Stomach smooth muscle (tissue), 2 donors: Measurements from ENCODE around the gene USP19.

Experiments used
- H3K27ac ChIP-seq: one replicate; pipeline ENCODE4 v1.7.0; 2013; ENCODE audit warnings: mild to moderate bottlenecking, low read length, inconsistent platforms
- H3K27me3 ChIP-seq, 2 donors: one replicate each; pipeline ENCODE4 v1.7.0; 2013; ENCODE audit warnings: low read length in 2 of 2; ENCODE audit not compliant: insufficient read depth in 2 of 2, control insufficient read depth in 1 of 2
- H3K36me3 ChIP-seq, 2 donors: one replicate each; pipeline ENCODE4 v1.7.0; 2013; ENCODE audit warnings: low read length in 2 of 2; ENCODE audit not compliant: control insufficient read depth in 2 of 2, insufficient read depth in 2 of 2
- H3K4me1 ChIP-seq: one replicate; pipeline ENCODE4 v1.7.0; 2013; ENCODE audit warnings: low read length; ENCODE audit not compliant: control insufficient read depth, insufficient read depth
- H3K4me3 ChIP-seq, 2 donors: one replicate each; pipeline ENCODE4 v1.7.0; 2013; ENCODE audit warnings: low read length in 2 of 2
- H3K9ac ChIP-seq, 2 donors: one replicate each; pipeline ENCODE4 v1.7.0; 2013; ENCODE audit warnings: low read length in 2 of 2, mild to moderate bottlenecking in 1 of 2
- H3K9me3 ChIP-seq, 2 donors: one replicate each; pipeline ENCODE4 v1.7.0; 2013; ENCODE audit warnings: low read length in 2 of 2; ENCODE audit not compliant: control insufficient read depth in 2 of 2
- donor health status: healthy.
- donor health status: Pancreatic carcinoma.

USP19 gene

GRCh38 chr3:49120096-49120437, 556 bp downstream of the USP19 start:
- peak overlapping the region; percentile 92 to 99 for H3K4me3 ChIP-seq
- H3K4me1 ChIP-seq: peaks cover 22% of the 10 kb centered on the region
- peak overlapping the region; percentile 97 to 99 for H3K9ac ChIP-seq
- H3K36me3 ChIP-seq: peaks cover 63 to 67% of the 10 kb centered on the region in 2 donors
- H3K9me3 ChIP-seq: no peaks in the 10 kb centered on the region
- H3K27me3 ChIP-seq: no peaks in the 10 kb centered on the region
- H3K27ac ChIP-seq: peak overlapping the region; percentile 97

GRCh38 chr3:49119439-49119838, 1.2 kb downstream of the USP19 start:
- no peaks in the 10 kb centered on the region for H3K27me3 ChIP-seq
- H3K27ac ChIP-seq: peak overlapping the region; percentile 97
- peak overlapping the region; percentile 97 to 99 for H3K9ac ChIP-seq

GRCh38 chr3:49119036-49119435, 1.6 kb downstream of the USP19 start:
- Histone ChIP-seq H3K9me3 (no peaks in the 10 kb centered on the region), H3K27me3 (no peaks in the 10 kb centered on the region), H3K27ac (peak overlapping the region; percentile 97), H3K9ac (peak overlapping the region; percentile 97 to 99), H3K4me3 (peak overlapping the region; percentile 92 to 99), H3K4me1 (peaks cover 22% of the 10 kb centered on the region), H3K36me3 (peaks cover 63 to 67% of the 10 kb centered on the region in 2 donors)

More at GRCh38 chr3:49119439-49119838, 1.2 kb downstream of the USP19 start:
- peak overlapping the region; percentile 92 to 99 for H3K4me3 ChIP-seq
- peaks cover 22% of the 10 kb centered on the region for H3K4me1 ChIP-seq
- H3K9me3 ChIP-seq: no peaks in the 10 kb centered on the region
- peaks cover 63 to 67% of the 10 kb centered on the region in 2 donors for H3K36me3 ChIP-seq

GRCh38 chr3:49112262-49112661, 8.4 kb downstream of the USP19 start:
- Histone ChIP-seq H3K4me3 (no peak overlapping the region), H3K9ac (no peak overlapping the region), H3K36me3 (peaks cover 88% of the 10 kb centered on the region in 2 donors), H3K27me3 (no peaks in the 10 kb centered on the region), H3K4me1 (no peaks in the 10 kb centered on the region), H3K9me3 (no peaks in the 10 kb centered on the region), H3K27ac (no peak overlapping the region)

DNA sequence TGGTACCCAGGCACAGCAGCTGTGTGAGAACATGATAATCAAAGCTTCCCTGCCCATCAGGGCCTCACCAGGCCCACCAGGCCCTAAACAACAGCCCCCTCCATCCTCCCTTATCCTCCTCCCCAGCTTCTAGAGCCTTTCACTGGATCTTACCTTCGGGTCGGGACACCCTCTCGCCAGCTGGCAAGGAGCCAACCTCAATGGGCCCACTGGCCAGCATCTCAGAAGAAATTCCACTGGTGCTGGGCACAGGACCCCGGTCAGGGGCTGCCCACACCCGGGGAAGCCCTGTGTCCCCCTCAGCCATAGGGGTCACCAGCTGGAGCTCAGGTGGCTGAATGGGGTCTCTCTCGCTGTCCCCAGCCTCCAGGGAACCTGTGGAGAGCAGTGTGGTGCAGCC, 9.3 kb downstream of the USP19 start:
- no peak overlapping the region for H3K27ac ChIP-seq
- H3K4me3 ChIP-seq: no peak overlapping the region
- H3K9me3 ChIP-seq: no peaks in the 10 kb centered on the region
- no peak overlapping the region for H3K9ac ChIP-seq
- no peaks in the 10 kb centered on the region for H3K4me1 ChIP-seq
- no peaks in the 10 kb centered on the region for H3K27me3 ChIP-seq
- H3K36me3 ChIP-seq: peaks cover 80 to 82% of the 10 kb centered on the region in 2 donors

DNA sequence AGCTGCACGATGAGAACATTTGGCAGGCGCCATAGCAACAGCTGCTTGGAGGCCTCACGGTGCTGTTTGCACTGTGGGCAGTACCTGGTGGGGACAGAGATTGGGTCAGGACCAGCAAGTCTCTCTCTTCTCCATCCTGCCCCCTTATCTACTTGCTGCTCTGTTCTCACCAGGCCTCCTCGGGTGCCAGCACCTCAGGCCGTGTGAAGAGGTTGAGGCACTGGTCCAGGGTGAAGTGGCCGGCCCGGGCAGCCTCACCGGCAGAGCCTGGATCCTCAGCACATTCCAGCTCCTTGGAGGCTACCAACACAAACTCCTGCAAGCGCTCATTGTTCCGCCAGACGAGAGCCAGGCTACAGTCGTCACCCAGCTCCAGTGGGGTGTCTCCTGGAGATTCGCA, 9.8 kb downstream of the USP19 start:
- Histone ChIP-seq H3K27me3 (no peaks in the 10 kb centered on the region), H3K9me3 (no peaks in the 10 kb centered on the region)

GRCh38 chr3:49108346-49108745, 12.3 kb downstream of the USP19 start:
- Histone ChIP-seq H3K4me1 (peaks cover 15% of the 10 kb centered on the region), H3K9me3 (no peaks in the 10 kb centered on the region), H3K27ac (no peak overlapping the region), H3K9ac (no peak overlapping the region), H3K36me3 (peaks cover 52 to 55% of the 10 kb centered on the region in 2 donors), H3K27me3 (no peaks in the 10 kb centered on the region), H3K4me3 (no peak overlapping the region)

More for the DNA sequence above, 9.8 kb downstream of the USP19 start:
- Histone ChIP-seq H3K27ac (no peak overlapping the region), H3K4me1 (no peaks in the 10 kb centered on the region), H3K4me3 (no peak overlapping the region), H3K36me3 (peaks cover 74 to 77% of the 10 kb centered on the region in 2 donors), H3K9ac (no peak overlapping the region)

- peak within 1 kb of the TSS; percentile 76 to 97 for H3K9ac ChIP-seq
- peaks cover 20% of the 10 kb centered on the region for H3K4me1 ChIP-seq
- H3K9me3 ChIP-seq: no peaks in the 10 kb centered on the region
- H3K27ac ChIP-seq: peak within 1 kb of the TSS; percentile 84
- peak within 1 kb of the TSS; percentile 84 to 98 for H3K4me3 ChIP-seq
- H3K27me3 ChIP-seq: no peaks in the 10 kb centered on the region
- peaks cover 45 to 51% of the 10 kb centered on the region in 2 donors for H3K36me3 ChIP-seq
These were observed 16.0 kb downstream of the USP19 start, which contains the start of gene QARS1 for GRCh38 chr3:49104427-49105291. TSS of gene QARS1 (minus strand) at chr3:49104757. CDS start at chr3:49104733, 24 bp downstream.

GRCh38 chr3:49104052-49104426, 16.6 kb downstream of the USP19 start:
- Histone ChIP-seq H3K9ac (peak overlapping the region; percentile 76 to 97), H3K36me3 (peaks cover 44 to 51% of the 10 kb centered on the region in 2 donors), H3K27me3 (no peaks in the 10 kb centered on the region), H3K4me1 (peaks cover 20% of the 10 kb centered on the region), H3K27ac (peak overlapping the region; percentile 84), H3K9me3 (no peaks in the 10 kb centered on the region), H3K4me3 (peak overlapping the region; percentile 84 to 98)

GRCh38 chr3:49100046-49100615, 20.5 kb downstream of the USP19 start:
- Histone ChIP-seq H3K27ac (no peak overlapping the region), H3K4me1 (peaks cover 18% of the 10 kb centered on the region), H3K9ac (no peak overlapping the region), H3K36me3 (peaks cover 47 to 59% of the 10 kb centered on the region in 2 donors), H3K4me3 (no peak overlapping the region), H3K9me3 (no peaks in the 10 kb centered on the region), H3K27me3 (no peaks in the 10 kb centered on the region)
